Inflammatory macrophage (primary cell): ENCODE data around the gene LRCH3.

Experiments used
- DNase-seq, 2 donors: peaks; one replicate each; pipeline ENCODE4 v3.0.0-alpha.2; 2020 to 2022

LRCH3 gene

DNA sequence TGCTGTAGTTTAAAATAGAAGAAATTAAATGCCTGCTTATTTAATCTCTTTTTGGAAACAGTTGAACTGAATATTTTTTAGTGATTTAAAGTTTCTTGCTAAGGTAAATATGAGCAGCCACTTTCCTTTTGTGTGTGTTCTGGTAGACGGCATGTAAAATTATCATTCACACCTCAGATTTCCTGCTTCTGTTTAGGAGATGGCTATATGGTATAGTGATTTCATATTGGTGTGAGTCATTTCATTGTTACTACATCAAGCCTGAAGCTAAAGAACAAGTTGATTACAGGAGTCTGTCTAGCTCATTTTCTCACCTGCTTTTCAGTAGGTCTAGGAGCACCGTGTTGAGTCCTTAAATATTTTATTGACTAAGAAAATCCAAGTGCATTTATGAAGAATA, 2.2 kb downstream of the LRCH3 start:
- peak; percentile 13 to 42 for DNase-seq

DNA sequence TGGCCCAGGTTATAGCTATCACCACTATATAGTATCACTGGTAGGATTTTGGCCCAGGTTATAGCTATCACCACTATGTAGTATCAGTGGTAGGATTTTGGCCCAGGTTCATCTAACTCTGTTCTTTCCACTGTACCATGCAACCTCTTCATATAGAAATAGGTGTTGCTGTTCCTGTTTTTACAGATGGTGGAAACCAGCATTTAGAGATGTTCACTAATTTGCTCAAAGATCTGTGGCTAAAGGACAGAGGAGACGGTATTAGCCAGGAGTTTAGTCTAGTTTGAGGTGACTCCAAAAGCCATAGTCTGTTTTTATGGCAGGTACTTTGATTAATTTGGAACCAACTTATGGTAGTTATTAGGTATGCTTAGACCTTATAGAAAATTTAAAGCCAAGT, 3.1 kb downstream of the LRCH3 start:
- no peak for DNase-seq

DNA sequence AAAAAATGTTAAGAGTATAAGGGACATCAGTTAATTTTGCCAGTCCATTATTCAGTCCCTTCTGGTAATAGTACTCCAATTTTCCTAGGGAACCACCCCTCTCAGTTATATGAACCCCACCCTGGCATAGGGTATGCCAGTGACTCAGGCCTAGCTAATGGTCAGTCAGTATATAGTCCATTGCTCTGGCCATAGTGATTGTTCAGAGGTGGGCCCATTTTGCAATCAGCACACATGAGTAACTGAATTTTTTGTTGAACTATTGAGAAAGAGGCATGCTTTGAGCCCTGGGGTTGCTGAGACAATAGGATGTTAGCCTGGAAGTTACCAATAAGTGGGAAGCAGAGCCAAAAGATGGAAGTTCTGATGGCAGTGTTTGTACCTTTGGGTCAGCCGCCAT, 4.1 kb downstream of the LRCH3 start:
- peak; percentile 51 to 59 for DNase-seq

DNA sequence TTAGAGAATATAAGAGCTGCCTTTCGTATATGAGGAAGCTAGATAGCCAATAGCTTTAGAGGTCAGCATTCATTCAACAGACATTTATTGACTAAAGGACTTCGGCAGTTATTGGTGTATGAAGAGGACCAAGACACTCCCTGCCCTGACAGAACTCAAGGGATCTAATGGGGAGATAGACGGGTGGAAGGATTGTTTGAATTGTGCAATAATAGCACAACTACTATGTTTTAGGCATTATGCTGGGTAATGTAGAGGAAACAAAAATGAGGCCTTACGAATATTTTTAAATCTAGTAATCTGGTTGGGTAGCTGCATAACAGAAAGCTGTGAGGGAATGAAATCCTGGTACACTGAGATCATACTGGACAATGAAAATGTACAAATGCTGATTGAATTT, 5.0 kb downstream of the LRCH3 start:
- no peak for DNase-seq

DNA sequence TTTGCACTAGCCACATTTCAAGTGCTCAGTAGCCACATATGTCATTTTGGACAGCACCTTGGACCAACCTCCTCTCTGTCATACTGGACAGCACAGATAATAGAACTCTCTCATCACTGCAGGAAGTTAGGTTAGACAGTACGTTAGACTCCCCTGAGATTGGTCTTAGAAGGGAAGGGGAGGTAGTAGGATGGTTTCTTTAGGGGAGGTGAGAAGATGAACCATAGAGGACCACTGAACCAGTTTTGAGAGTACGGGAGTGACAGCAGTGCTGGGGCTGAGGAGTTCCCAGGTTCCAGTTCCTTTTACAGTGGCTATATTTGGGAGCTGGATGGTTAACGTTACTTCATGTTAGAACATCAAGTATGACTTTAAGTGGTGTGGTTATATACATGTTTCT, 7.8 kb downstream of the LRCH3 start:
- DNase-seq, result no peak

DNA sequence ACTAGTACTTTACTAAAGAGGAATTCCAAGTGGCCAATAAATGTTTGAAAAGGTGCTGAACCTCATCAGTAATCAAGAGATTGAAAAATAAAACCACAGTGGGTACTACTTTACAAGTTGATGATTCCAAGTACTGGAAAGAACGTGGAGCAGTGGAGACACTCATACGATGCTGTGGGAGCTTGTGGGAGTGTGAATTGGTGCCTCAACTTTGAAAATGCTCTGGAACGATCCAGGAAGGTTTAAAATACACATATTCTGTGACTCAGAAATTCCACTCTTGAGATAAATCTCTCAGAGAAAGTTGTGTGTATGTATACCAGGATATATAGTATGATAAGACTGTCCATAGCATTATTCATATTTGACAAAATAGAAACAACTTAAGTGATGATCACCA, 9.3 kb downstream of the LRCH3 start:
- DNase-seq, result no peak

DNA sequence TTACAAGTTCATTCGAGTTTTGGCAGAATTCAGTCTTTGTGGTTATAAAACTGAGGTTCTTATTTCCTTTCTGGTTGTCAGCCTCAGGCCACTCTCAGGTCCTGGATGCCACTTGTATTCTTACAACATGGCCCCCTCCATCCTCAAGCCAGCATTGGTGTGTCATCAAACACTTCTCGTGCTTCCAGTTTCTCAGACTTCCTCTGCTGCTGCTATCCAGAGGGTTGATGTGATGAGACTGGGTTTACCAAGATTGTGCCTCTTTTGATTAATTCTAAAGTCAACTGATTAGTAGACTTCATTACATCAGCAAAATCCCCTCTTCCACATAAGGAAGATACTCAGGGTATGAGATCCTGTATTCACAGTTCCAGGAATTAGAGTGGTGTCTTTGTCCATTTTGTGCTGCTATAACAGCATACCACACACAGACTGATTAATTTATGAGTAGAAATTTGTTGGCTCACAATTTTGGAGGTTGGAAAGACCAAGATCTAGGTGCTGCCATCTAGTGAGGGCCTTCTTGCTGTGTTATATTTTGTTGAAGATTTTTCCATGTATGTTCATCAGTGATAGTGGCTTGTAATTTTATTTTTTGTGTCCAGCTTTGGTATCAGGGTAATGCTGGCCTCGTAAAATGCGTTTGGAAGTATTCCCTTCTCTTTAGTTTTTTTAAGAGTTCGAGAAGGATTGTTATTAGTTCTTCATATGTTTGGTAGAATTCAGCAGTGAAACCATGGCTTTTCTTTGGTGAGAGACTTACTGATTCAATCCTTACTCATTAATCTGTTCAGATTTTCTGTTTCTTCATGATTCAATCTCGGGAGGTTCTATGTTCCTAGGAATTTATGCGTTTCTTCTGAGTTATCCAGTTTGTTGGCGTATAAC, 11.1 kb downstream of the LRCH3 start:
- DNase-seq, result peak; percentile 43 to 68

DNA sequence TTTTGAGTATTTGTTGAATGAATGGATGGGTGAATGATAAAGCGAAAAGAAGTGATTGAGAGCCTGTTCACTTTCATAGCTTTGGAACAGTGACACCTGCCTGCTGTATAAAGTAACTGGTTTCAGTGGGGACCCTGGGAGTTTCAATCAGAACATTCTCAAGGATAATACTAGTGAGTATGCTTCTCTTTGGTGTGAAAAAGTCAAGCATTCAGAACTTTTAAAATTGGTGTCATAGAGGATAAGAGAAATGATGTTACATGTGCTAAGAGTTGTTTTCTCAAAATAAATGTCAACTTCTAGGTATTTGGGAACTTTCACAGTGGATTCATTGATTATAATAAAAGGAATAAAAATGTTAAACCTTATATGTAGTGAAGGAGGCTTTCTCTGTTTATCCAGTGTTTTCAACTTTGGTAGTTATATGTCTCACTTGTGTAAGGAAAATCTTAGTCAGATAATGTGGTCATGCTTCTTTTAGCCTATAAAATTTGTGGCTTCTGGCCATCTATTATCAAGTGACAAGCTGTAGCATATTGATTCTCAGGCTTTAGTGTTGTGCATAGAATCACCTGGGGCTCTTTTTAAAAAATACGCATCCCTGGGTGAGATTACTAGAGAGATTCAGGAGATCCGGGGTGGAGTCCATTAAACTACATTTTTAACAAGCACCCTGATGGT, 11.9 kb downstream of the LRCH3 start:
- DNase-seq, result no peak

DNA sequence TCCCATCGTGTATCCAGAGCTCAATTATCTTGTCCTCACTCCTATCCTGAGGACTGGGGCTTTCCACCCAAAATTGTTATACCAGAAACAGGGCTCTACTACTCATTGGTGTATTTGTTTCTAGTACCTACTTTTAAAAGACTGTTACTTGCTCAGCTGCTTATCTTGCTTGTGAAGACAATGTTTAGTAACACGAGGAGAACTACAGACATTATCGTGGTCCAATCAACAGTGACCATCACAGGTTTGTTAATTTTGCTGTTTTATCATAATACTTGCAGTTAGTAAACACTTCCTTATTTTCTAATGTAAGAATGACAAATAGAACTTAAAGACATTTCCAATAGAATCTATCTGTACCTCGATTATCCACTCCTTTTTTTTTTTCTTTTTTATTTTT, 13.5 kb downstream of the LRCH3 start:
- DNase-seq, result no peak

DNA sequence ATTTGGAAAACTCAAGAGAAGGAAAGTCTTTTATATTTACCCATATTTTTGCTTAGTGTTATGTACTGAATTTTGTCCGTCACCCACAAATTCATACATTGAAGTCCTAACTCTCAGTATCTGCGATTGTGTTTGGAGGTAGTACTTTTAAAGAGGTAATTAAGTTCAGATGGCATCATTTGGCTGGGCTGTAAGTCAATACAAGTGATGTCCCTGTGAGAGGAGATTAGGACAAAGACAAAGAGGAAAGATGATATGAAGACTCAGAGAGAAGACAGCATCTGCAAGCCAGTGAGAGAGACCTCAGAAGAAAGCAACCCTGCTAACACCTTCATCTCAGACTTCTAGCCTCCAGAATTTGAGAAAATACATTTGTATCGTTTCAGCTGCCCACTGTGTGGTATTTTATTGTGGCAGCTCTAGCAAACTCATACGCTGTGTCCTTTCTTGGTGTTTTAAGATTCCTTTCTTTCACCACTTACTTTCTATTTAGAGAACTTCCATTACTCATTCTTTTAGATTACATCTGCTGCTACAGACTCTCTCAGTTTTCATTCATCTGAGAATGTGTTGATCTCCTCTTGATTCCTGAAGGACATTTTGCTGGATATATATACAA, 17.0 kb downstream of the LRCH3 start:
- no peak for DNase-seq

DNA sequence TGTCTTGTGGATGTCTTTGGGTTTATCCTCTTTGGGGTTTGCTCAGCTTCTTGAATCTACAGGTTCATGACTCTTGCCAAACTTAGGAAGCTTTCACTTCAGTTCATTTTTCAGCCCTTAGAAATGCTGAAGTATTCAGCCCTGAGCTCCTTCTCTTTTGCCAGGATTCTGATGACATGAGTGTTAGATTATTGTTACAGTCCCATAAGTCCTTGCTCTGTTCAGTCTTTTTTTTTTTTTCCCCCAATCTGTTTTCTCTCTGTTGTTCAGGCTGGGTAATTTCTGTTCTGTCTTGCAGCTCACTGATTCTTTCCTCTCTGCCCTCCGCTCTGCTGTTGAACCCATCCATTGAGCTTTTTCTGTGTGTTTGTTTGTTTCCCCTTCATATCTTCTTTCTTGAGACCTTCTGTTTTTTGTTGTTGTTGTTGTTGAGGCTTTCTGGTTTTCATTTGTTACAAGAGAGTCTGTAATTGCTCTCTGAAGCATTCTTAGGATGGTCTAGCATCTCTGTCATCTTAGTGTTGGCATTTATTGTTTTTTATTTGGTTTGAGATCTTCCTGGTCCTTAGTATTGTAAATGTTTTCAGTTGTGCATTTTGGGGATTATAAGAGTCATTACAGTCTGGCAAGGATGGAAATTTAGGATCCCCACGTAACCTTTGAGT, 18.4 kb downstream of the LRCH3 start:
- peak in 1 of 2 donors; percentile 17 for DNase-seq

DNA sequence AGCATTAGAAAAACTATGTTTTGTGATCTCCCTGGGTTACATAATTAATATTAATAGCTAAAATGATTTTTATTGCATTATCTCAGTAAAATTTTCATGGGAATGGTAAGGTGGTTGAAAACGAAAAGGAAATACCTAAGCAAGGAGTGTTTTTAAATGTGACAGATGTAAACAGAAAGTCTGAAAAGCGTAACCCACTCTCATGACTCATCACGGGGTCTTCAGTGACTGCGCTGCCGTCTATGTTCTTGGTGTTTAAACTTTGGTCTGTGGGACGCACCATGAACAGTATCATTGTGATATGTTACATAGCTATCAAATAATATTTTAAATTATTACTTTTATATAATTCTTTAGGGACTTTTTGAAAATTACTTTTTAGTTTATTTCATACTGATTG, 19.8 kb downstream of the LRCH3 start:
- no peak for DNase-seq

DNA sequence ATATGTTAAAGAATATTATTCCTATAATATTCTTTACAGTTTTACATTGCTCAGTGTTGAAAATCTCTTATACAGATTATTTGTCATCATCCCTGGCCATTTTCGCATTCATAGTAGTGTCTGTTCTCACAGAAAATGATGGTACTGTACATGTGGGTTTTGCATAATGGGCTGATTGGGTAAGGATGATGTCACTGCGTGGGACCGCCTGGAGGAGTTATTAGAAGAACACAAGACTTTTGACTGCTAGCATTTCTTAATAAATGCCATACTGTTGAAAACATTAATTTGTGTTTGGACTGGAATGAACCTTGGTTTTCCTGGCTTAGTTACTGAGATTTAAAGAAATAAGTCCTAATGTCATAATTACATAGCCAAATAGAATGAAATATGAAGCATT, 20.3 kb downstream of the LRCH3 start:
- DNase-seq, result peak; percentile 90 to 93

DNA sequence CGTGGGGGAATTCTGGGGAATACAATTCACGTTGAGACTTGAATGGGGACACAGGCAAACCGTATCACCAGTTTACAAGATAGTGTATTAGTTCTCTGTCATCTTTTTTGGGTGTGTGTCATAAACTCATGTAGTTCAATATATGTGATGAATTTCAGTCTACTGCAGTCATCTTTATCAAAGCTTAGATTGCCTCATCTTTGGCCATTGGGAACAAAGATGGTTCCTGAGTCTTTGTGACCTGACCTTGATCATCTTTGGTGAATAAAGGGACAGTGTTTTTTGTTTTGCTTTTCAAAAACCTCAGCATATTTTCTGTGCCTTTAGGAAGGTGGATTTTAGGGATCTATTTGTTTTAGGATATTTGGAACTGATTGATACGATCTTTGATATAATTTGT, 23.3 kb downstream of the LRCH3 start:
- no peak for DNase-seq

DNA sequence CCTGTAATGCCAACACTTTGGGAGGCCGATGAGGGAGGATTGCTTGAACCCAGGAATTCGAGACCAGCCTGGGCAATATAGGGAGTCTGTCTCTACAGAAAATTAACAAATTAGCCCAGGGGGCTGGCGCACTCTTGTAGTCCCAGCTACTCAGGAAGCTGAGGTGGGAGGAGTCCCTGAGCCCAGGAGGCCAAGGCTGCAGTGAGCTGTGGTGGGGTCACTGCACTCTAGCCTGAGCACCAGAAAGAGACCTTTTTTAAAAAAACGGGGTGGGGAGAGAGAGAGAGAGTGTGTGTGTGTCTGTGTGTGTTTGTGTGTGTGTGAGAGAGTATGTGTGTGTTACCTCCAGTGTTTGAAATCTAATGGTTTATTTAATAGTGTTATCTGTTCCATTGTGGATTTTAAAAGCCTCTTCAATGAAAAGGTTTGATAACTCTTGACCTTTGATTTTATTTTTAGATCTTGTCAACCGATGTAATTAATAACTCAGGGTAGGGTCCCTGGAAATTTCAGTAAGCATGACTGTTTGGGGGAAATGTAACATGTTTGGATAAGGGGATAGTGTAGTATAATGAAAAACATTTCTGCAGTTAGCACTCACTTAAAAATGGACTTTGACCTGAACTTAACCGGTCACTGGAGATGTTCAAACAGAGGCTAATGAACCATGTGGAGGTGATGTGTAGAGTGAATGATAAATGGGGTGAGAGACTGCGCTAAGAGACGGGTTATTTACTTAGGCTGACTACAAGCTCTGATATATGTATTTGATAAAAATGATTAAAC, 29.7 kb downstream of the LRCH3 start:
- no peak for DNase-seq

DNA sequence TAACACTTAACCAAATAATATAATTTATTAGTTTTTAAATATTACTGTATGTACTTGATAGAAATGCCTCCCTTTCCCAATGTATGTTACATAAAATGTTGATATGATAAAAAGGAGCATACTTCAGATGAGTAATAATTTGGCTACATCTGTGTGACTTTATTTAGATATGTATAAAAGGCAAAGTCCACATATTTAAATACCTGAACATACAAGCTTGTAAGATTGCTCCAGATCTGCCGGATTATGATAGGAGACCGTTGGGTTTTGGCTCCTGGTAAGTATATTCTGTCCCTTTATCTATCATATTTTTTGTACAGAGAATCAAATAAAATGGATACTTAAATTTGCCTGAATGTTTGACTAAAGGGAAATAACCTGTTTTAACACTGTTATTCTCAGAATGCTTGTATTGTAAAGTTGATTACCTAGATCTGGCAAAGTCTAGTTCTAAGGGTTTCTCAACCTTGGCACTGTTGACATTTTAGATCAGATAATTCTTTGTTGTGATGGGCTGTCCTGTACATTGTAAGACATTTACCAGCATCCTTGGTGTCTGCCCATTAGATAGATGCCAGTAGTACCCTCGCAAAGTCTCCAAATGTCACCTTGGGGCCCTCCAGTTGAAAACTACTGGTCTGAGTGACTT, 38.5 kb downstream of the LRCH3 start:
- no peak for DNase-seq

DNA sequence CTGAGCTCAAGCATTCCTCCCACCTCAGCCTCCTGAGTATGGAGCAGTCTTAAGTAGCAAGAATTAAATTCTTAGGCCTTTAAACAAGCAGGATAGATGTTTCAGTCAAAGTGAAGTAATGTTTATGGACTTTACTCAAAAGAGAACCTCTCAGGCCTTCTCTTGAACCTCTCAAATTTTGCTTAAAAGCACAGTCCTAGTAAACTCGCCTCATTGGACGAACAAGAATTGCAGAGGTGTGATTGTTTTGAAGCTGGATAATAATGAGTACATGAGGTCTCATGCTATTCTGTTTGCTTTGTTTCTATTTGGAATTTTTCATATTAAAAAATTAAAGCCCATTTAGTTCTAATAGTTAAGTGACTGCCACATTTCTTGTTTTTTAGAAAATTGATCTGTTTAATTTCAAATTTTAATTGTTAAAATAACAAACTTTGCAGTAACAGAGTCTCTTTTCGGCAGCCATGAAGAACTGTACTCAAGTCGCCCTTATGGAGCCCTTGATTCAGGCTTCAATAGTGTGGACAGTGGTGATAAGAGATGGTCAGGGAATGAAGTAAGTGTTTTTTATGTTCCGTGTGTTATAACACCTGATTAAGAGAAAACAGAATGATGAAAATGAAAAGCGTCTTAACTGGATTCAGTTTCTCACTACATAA, 39.4 kb downstream of the LRCH3 start:
- no peak for DNase-seq

DNA sequence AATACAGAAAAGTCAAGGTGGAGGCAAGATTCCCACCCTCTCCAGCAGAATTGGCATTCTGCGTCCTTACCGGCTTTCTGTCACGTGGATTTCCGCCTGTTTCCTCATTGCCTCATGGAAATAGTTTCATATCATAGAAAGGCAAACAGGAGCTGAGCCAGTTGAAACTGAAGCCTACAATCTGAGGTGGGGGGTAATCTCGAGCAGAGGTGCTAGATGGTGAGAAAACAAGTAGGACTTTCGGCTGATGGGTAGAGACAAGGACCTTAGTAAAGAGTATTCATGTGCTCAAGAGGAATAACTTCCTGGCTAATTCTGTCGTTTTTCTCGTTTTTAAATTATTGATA, 39.9 kb downstream of the LRCH3 start:
- no peak for DNase-seq

DNA sequence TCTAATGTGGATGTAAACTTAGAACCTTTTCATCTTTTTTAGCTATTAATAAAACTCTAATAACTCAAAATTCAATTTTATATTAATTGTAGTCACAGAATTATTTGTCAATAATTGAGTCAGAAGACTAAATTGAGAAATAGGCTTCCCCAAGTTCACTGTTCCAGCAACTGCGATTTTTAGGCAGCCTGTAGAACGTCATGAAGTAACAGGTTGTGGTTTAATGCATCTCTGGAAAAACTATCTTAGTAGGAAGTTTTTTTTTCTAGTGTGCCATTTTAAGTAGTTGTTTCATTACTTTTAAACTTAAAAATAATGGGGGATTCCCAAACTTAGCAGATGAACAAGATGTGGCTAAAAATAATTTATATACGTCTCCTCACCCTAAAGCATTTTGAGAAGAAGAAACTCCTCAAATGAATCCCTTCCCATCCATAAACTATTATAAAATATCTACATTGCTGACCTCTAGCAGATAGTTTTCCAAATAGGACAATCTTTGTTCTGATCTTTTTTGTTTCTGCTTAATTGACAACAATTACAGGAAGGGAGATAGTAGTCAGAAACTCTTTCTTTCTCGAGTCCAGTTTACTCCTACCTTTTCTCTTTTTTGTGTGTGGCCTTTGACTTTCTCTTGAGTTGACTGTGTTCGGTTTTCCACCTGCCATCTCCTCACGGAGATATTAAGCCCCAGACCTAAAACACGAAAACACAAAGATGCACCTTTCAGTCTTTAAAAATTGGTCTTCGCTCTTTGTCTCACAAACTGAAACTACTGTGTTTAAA, 43.1 kb downstream of the LRCH3 start:
- peak in 1 of 2 donors; percentile 2 for DNase-seq

DNA sequence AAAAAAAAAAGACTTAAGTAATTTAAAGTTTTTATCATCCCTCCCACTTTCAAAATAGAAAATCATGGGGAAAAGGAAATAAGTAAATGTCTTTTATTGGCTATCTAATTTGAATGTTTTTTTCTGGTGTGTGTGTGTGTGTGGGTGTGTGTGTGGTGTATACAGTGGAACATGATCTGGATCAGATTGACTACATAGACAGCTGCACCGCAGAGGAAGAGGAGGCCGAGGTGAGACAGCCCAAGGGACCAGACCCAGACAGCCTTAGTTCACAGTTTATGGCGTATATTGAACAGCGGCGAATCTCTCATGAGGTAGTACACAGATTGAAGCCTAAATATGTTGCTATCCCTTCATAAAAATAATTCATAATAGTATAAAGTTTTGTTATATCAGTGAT, 44.5 kb downstream of the LRCH3 start:
- no peak for DNase-seq

DNA sequence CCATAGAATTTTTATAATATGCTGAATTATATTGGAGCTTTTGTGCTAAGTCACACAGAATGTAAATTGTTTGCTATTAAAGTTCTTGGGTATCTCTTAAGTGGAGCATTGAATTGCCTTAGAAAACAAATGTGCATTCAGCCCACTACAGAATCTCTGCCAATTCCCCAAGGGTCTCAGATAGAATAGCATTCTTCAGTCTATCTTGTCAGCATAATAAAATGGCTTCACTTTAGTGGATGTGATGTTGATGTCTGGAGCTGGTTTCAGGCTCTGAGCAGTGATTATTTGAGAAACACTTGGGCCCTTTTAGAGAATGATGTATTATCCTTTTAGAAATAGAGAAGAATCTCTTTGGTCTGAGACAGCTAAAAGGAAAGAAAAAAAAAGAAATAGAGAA, 45.2 kb downstream of the LRCH3 start:
- DNase-seq, result no peak
